ENCODE results near the gene CUL5. TPM values are rescaled to one million over a fixed set of nuclear protein-coding genes. Genes with fewer than 3 reads are reported as not detected.

CUL5 gene
- total RNA-seq, 1 experiment from 2014 or later, result 34.3 TPM

DNA sequence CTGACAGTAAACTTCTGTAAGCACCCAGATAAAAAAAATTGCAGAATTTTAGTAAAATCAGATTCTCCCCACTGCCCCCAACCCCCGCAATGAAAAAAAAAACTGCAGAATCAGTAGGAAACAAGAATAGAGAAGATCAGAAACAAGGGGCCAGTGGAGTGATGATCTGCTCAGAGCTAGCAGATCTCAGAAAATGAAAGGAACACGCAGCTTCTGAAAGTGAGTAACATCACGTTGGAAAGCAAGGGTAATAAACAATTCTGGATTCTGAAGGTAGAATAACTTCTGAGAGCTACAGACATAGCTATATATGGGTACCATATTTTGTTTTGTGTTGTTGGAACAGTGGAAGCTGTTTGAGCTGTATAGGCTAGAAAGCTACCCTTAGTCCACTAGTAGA lies 135.9 kb downstream of the CUL5 start:
- Histone ChIP-seq H3K4me2 (no peak overlapping the region), H3K9me2 (ENCODE audit: insufficient read depth) (no peaks in the 10 kb centered on the region), H3K4me3 (no peak overlapping the region), H3K79me2 (ENCODE audit: low read depth) (no peaks in the 10 kb centered on the region), H3F3A (ENCODE audit: insufficient read depth, low read depth) (no peaks in the 10 kb centered on the region), H3K27ac (no peak overlapping the region), H3K9me3 (ENCODE audit: insufficient read depth, low read depth) (no peaks in the 10 kb centered on the region), H3K36me3 (ENCODE audit: low read depth) (peaks cover 25% of the 10 kb centered on the region), H4K20me1 (ENCODE audit: insufficient read depth) (no peaks in the 10 kb centered on the region), H2AFZ (no peak overlapping the region), H3K27me3 (ENCODE audit: insufficient read depth, low read depth) (no peaks in the 10 kb centered on the region), H3K4me1 (replicated peaks; ENCODE audit: insufficient read depth) (no peaks in the 10 kb centered on the region)
- POLR2A ChIA-PET (ENCODE audit: unreplicated experiment), result no interaction called here
- DNase-seq, result peak in 1 of 2 experiments; percentile 11
- BruUV-seq (replicated peaks), result no TSS peak
- intact Hi-C loops (cut with micrococcal nuclease; ENCODE audit: unreplicated experiment), result loop anchor here (5.0 kb wide), 1 partner anchor 33 kb away; no protein-coding TSS in a partner anchor
- CTCF ChIA-PET, result no interaction called here
- no peak for TF ChIP-seq EZH2 (IDR thresholded peaks at IDR 0.05; ENCODE audit: low read depth)
- TF ChIP-seq, protein P1, sequence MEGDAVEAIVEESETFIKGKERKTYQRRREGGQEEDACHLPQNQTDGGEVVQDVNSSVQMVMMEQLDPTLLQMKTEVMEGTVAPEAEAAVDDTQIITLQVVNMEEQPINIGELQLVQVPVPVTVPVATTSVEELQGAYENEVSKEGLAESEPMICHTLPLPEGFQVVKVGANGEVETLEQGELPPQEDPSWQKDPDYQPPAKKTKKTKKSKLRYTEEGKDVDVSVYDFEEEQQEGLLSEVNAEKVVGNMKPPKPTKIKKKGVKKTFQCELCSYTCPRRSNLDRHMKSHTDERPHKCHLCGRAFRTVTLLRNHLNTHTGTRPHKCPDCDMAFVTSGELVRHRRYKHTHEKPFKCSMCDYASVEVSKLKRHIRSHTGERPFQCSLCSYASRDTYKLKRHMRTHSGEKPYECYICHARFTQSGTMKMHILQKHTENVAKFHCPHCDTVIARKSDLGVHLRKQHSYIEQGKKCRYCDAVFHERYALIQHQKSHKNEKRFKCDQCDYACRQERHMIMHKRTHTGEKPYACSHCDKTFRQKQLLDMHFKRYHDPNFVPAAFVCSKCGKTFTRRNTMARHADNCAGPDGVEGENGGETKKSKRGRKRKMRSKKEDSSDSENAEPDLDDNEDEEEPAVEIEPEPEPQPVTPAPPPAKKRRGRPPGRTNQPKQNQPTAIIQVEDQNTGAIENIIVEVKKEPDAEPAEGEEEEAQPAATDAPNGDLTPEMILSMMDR (conservative IDR thresholded peaks at IDR 0.05), result no peak

DNA sequence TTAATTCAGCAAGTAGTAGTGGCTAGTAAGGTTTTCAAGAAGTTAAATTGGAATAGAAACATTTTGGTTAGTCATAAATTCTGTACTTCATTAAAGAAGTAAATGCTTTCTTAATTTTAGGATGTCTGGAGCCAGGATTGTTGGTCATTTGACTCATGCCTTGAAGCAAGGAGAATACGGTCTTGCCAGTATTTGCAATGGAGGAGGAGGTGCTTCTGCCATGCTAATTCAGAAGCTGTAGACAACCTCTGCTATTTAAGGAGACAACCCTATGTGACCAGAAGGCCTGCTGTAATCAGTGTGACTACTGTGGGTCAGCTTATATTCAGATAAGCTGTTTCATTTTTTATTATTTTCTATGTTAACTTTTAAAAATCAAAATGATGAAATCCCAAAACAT lies 138.5 kb downstream of the CUL5 start:
- DNase-seq, result no peak
- no peaks in the 10 kb centered on the region for H4K20me1 ChIP-seq (ENCODE audit: insufficient read depth)
- no peak overlapping the region for H3K4me3 ChIP-seq
- H3K4me2 ChIP-seq, result no peak overlapping the region
- CTCF ChIA-PET, result no interaction called here
- H3F3A ChIP-seq (ENCODE audit: insufficient read depth, low read depth), result no peaks in the 10 kb centered on the region
- no peak overlapping the region for H3K27ac ChIP-seq
- no TSS peak for BruUV-seq (replicated peaks)
- peaks cover 30% of the 10 kb centered on the region for H3K36me3 ChIP-seq (ENCODE audit: low read depth)
- H2AFZ ChIP-seq, result no peak overlapping the region
- POLR2A ChIA-PET (ENCODE audit: unreplicated experiment), result no interaction called here
- H3K4me1 ChIP-seq (replicated peaks; ENCODE audit: insufficient read depth), result no peaks in the 10 kb centered on the region
- H3K9me3 ChIP-seq (ENCODE audit: insufficient read depth, low read depth), result no peaks in the 10 kb centered on the region
- intact Hi-C loops (cut with micrococcal nuclease; ENCODE audit: unreplicated experiment), result no loop called here
- no peaks in the 10 kb centered on the region for H3K27me3 ChIP-seq (ENCODE audit: insufficient read depth, low read depth)
- no peaks in the 10 kb centered on the region for H3K9me2 ChIP-seq (ENCODE audit: insufficient read depth)
- H3K79me2 ChIP-seq (ENCODE audit: low read depth), result no peaks in the 10 kb centered on the region
- TF ChIP-seq, protein P1 (conservative IDR thresholded peaks at IDR 0.05), result no peak
- no peak for TF ChIP-seq EZH2 (IDR thresholded peaks at IDR 0.05; ENCODE audit: low read depth)

DNA sequence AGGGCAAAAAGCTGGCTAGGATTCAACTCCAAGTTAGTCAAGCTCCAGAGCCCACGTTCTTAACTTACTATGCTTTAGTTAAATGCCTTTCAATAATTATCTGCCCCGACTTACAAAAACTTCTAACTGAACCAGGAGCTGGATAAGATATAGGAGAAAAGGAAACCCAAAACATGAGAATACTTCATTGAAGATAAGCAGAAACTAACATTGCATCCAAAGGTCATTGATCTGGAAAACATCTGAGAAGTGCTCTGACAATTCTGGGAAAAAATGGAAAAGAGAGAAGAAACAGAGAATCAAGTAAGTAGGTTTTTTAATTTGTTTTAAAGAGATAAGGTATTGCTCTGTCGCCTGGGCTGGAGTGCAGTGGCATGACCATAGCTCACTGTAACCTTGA lies 139.9 kb downstream of the CUL5 start:
- no TSS peak for BruUV-seq (replicated peaks)
- no peak for DNase-seq
- Histone ChIP-seq H3K4me3 (no peak overlapping the region), H3K9me3 (ENCODE audit: insufficient read depth, low read depth) (no peaks in the 10 kb centered on the region), H3K4me2 (no peak overlapping the region), H3K27me3 (ENCODE audit: insufficient read depth, low read depth) (no peaks in the 10 kb centered on the region), H2AFZ (no peak overlapping the region), H3K9me2 (ENCODE audit: insufficient read depth) (no peaks in the 10 kb centered on the region), H4K20me1 (ENCODE audit: insufficient read depth) (no peaks in the 10 kb centered on the region), H3F3A (ENCODE audit: insufficient read depth, low read depth) (no peaks in the 10 kb centered on the region), H3K4me1 (replicated peaks; ENCODE audit: insufficient read depth) (no peaks in the 10 kb centered on the region), H3K79me2 (ENCODE audit: low read depth) (no peaks in the 10 kb centered on the region), H3K36me3 (ENCODE audit: low read depth) (peaks cover 30% of the 10 kb centered on the region), H3K27ac (no peak overlapping the region)
- ChIA-PET CTCF (no interaction called here), POLR2A (ENCODE audit: unreplicated experiment) (no interaction called here)
- intact Hi-C loops (cut with micrococcal nuclease; ENCODE audit: unreplicated experiment), result no loop called here
- TF ChIP-seq, protein P1 (conservative IDR thresholded peaks at IDR 0.05), result no peak
